Right lobe of liver (tissue), 6 donors: ENCODE results near the gene LACRT. TPM values are rescaled to one million over a fixed set of nuclear protein-coding genes. Genes with fewer than 3 reads are reported as not detected.

Experiments
- ATAC-seq, 4 donors: fragments of 200-7000 bp; cut with Tn5 transposase; one replicate each; pipeline ENCODE4 v1.9.1; 2020; ENCODE audit warnings: mild to moderate bottlenecking in 4 of 4, moderate library complexity in 4 of 4
- DNase-seq, 3 donors: peaks; one replicate each; pipeline ENCODE4 v3.0.0-alpha.2; 2020
- H3K27ac ChIP-seq, 3 donors: fragments of 200-600 bp; one replicate each; pipeline ENCODE4 v1.8.0; 2022
- H3K27me3 ChIP-seq, 2 donors: fragments of 200-600 bp; one replicate each; pipeline ENCODE4 v1.8.0; 2022
- H3K36me3 ChIP-seq, 4 donors: fragments of 200-600 bp; sonication (generic) in 1 of 4; one replicate each; pipeline versions ENCODE4 v1.5.1 to v1.8.0; 2017 to 2022; ENCODE audit warnings: control low read depth in 1 of 4
- H3K4me1 ChIP-seq, 4 donors: fragments of 200-600 bp; sonication (generic) in 1 of 4; one replicate each; pipeline versions ENCODE4 v1.5.1 to v1.8.0; 2017 to 2022; ENCODE audit warnings: control low read depth in 1 of 4
- H3K4me3 ChIP-seq, 3 donors: fragments of 200-600 bp; one replicate each; pipeline ENCODE4 v1.8.0; 2022
- H3K9me3 ChIP-seq, 4 donors: fragments of 200-600 bp; sonication (generic) in 1 of 4; one replicate each; pipeline versions ENCODE4 v1.5.1 to v1.8.0; 2017 to 2022; ENCODE audit warnings: control low read depth in 1 of 4
- CTCF ChIP-seq, 4 donors: fragments of 200-600 bp in 3 of 4; fragments of 450-650 bp in 1 of 4; IDR thresholded peaks; one replicate each; pipeline versions ENCODE4 v1.5.1 to v1.8.0; 2016 to 2022; ENCODE audit warnings: antibody characterized with exemption in 4 of 4, mild to moderate bottlenecking in 2 of 4
- POLR2A ChIP-seq: fragments of 450-650 bp; IDR thresholded peaks from one replicate; pipeline ENCODE4 v1.6.1; 2017; ENCODE audit warnings: antibody characterized with exemption, mild to moderate bottlenecking
- WGBS: methylation state at CpG from one replicate; pipeline ENCODE4 v1.1.6; 2018; ENCODE audit warnings: low coverage, low lambda C conversion rate; ENCODE audit not compliant: insufficient coverage; ENCODE audit errors: missing lambda C conversion rate; 5-methylcytosine and 5-hydroxymethylcytosine counted together
- intact Hi-C, 2 donors: fragments of 100-400 bp; cut with DNase I; formaldehyde crosslinking; loops; one replicate each; pipeline versions ENCODE4 v1.11.2 to v1.14.1; 2022
- total RNA-seq, 6 experiments: library from RNA; depleted of rRNA in 2 of 6; stranded (reverse); fragments of >200 nt in 2 of 6; fragmentation: NEBNext Ultra II Directional in 3 of 6; extraction: Animal tissue kit (Norgen Biotek cat#: 25700) in 3 of 6; gene quantifications; one replicate each; pipeline versions ENCODE4 v1.1.0 to v1.2.4, GENCODE V29; 2016 to 2023
- donor health status: DM: no; HTN: yes; CAD: no.
- donor health status: DM: no; HTN: no; CAD: no.
- donor health status: DM: no; HTN: no; CAD: no.
- donor health status: DM: no; HTN: yes; CAD: no.
- donor health status: DM: no; HTN: yes; CAD: no.

The LACRT gene
- total RNA-seq, 6 experiments from 2014 or later, result not detected

GRCh38 chr12:54585243-54585642 is 49.5 kb downstream of the LACRT start:
- DNase-seq, result no peak
- intact Hi-C loops, result no loop called here
- TF ChIP-seq CTCF (IDR thresholded peaks at IDR 0.05) (no peak), POLR2A (no peak)
- Histone ChIP-seq H3K9me3 (no peaks in the 10 kb centered on the region), H3K36me3 (peaks cover 0 to 15% (median 4%) of the 10 kb centered on the region in 4 donors), H3K27me3 (no peaks in the 10 kb centered on the region), H3K27ac (no peak overlapping the region), H3K4me1 (peaks cover 0 to 20% (median 7%) of the 10 kb centered on the region in 4 donors), H3K4me3 (no peak overlapping the region)
- 70% methylated on average over 2 of the region's 2 CpGs for WGBS
- ATAC-seq, result no peak

- intact Hi-C loops, result no loop called here
Measured at GRCh38 chr12:54584128-54584527, 50.6 kb downstream of the LACRT start.

GRCh38 chr12:54583726-54584125 is 51.0 kb downstream of the LACRT start:
- intact Hi-C loops, result no loop called here

More at GRCh38 chr12:54584128-54584527, 50.6 kb downstream of the LACRT start:
- no peak overlapping the region for H3K4me3 ChIP-seq
- peaks cover 0 to 15% (median 4%) of the 10 kb centered on the region in 4 donors for H3K36me3 ChIP-seq
- ATAC-seq, result no peak
- peaks cover 0 to 20% (median 7%) of the 10 kb centered on the region in 4 donors for H3K4me1 ChIP-seq
- WGBS, result 71% methylated on average over 8 of the region's 9 CpGs
- TF ChIP-seq POLR2A (no peak), CTCF (IDR thresholded peaks at IDR 0.05) (no peak)
- DNase-seq, result no peak
- H3K9me3 ChIP-seq, result no peaks in the 10 kb centered on the region
- H3K27me3 ChIP-seq, result no peaks in the 10 kb centered on the region
- no peak overlapping the region for H3K27ac ChIP-seq

GRCh38 chr12:54581412-54581811 is 53.3 kb downstream of the LACRT start:
- Histone ChIP-seq H3K4me3 (no peak overlapping the region), H3K27me3 (no peaks in the 10 kb centered on the region), H3K9me3 (no peaks in the 10 kb centered on the region), H3K36me3 (peaks cover 0 to 15% (median 4%) of the 10 kb centered on the region in 4 donors), H3K4me1 (peaks cover 0 to 14% (median 4%) of the 10 kb centered on the region in 4 donors), H3K27ac (no peak overlapping the region)
- 63% methylated on average over 5 of the region's 6 CpGs for WGBS
- intact Hi-C loops, result no loop called here
- no peak for DNase-seq
- TF ChIP-seq POLR2A (no peak), CTCF (IDR thresholded peaks at IDR 0.05) (no peak)
- ATAC-seq, result no peak

More at GRCh38 chr12:54583726-54584125, 51.0 kb downstream of the LACRT start:
- no peak for DNase-seq
- 57% methylated on average over 3 of the region's 4 CpGs for WGBS
- ATAC-seq, result no peak
- H3K4me1 ChIP-seq, result peaks cover 0 to 20% (median 7%) of the 10 kb centered on the region in 4 donors
- H3K9me3 ChIP-seq, result no peaks in the 10 kb centered on the region
- H3K4me3 ChIP-seq, result no peak overlapping the region
- no peaks in the 10 kb centered on the region for H3K27me3 ChIP-seq
- no peak overlapping the region for H3K27ac ChIP-seq
- no peak for TF ChIP-seq CTCF (IDR thresholded peaks at IDR 0.05)
- TF ChIP-seq POLR2A, result no peak
- peaks cover 0 to 15% (median 4%) of the 10 kb centered on the region in 4 donors for H3K36me3 ChIP-seq

Other genes starting within 250 kb of the LACRT start
- gene ITGA5, start 215.6 kb downstream of the LACRT start, total RNA-seq, result 10 to 100 TPM; 31.2 to 75.6 (median 35.5) TPM
- under 1 TPM in 1 of 6 experiments, not detected in 5; 0.51 TPM for gene GTSF1, start 161.3 kb downstream of the LACRT start, total RNA-seq
- 10 to 100 TPM in 1 of 6 experiments, 1 to 10 TPM in 5; 6.3 to 17.5 (median 7.8) TPM for gene NCKAP1L, start 137.1 kb downstream of the LACRT start, total RNA-seq
- gene PDE1B, start 85.3 kb downstream of the LACRT start, total RNA-seq, result 1 to 10 TPM in 3 of 6 experiments, under 1 TPM in 3; 0.67 to 1.7 (median 1.0) TPM
- 100 to 1,000 TPM in 2 of 6 experiments, 10 to 100 TPM in 4; 15.6 to 153 (median 54.5) TPM for gene PPP1R1A, start 46.2 kb downstream of the LACRT start, total RNA-seq
- not detected for gene DCD, start 13.5 kb upstream of the LACRT start, total RNA-seq
- not detected for gene MUCL1, start 219.6 kb upstream of the LACRT start, total RNA-seq